Activated CD8-positive, alpha-beta memory T cell treated with anti-CD3 and anti-CD28 coated beads for 24 hours (primary cell): ENCODE data around the gene PROM1.

Experiments
- DNase-seq: peaks from one replicate; pipeline ENCODE4 v3.0.0-alpha.2; 2020

PROM1 gene

DNA sequence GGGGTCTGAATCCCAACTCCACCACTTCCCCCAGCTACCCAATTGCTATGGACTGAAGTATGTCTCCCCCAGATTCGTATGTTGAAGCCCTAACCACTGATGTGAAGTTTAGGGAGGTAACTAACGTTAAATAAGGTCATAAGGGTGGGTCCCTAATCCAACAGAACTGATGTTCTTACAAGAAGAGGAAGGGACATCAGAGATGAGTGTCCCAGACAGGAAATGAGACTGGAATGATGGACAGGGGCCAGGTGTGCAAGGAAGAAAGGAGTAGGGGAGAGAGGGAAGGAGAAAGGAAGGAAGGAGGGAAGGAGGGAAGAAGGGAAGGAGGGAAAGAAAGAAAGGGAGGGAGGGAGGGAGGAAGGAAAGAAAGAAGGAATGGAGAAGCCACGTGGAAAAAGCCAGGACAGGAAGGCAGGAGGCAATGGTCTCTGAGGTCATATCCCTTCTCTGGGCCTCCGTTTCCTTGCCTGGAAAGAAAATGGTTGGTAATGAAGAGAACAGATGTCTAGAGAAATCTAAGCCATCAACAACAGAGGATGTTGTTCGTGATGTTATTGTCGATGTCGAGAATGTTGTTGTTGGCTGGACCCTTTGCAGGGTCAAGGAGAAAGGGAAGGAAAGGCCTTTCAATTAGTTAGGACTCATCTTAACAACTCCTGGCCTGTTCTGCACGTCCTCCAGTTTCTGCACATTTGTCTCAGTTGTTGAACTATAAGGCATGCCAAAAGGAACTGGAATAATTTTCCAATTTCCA lies 61.8 kb downstream of the PROM1 start:
- DNase-seq = no peak

DNA sequence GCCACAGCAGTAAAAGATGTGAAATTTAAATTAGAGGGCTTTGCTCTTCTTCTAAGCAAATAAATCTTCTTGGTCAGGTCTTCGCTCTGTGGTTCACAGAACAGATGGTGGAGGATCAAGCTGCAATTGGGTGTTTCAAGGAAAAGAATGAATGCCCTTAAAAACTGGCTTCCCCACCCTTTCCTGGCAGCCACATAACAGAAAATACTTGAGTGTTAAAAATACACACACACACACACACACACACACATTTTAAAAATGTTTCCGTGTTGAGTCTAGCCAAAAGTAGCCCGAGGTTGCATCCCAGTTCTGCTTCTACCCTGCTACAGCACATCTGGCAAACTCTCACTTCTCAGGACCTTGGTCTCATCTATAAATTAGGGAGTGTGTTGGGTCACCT lies 64.2 kb downstream of the PROM1 start:
- no peak for DNase-seq

DNA sequence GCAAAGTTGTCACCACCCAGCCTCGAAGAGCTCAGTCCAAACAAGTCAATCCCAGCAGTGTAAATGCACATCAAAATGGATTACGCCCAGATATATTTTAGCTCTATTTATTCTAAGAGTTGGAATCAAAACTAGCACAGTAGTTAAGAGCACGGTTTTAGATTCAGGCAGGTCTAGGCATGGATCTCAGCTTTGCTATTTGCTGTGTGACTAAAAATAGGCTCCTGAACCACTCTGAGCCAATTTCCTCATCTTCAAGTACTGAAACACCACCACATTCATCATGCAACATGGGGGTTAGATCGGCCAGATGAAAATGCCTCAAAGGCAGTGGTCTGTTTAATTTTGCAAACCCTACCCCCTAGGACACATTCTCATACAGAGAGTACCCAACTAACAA lies 65.0 kb downstream of the PROM1 start:
- no peak for DNase-seq

DNA sequence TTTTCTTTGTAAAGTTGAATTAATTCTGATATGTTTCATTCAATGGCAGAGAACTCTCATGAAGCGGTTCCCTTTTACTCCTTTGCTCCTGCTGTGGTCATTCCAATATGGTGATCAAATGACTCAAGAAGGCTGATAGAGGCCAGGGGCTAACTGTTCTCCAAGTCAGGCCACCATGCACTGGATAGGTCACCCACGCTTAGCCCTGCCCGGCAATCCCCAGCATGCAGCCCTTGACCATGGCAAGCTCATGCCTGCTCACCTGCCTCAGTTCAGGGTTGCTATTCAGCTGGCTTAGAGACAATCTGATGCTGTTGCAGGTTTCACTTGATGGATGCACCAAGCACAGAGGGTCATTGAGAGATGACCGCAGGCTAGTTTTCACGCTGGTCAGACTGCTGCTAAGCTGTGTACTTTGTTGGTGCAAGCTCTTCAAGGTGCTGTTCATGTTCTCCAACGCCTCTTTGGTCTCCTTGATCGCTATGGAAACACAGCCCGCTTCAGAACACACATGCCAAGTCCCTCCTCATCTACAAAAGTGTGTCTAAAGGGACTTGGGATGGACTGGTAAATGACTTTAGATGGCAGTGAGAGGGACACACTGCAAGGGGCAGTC lies 65.7 kb downstream of the PROM1 start:
- no peak for DNase-seq

DNA sequence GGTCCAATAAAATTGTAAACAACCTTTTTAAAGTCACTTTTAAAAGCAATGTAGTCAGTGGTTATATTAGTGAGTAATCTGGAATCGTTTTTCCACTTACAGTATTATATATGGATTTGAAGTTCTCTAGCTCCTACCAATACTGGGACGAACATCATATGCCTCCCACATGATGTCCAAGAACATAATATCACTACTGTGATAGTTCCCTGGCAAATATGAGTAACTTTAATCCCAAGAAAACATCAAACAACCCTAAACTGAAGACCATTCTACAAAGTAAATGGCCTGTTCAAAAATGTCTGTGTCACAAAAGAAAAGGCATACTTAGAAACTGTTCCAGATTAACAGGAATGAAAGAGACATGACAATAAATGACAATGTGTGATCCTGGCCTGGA lies 67.3 kb downstream of the PROM1 start:
- DNase-seq = no peak

DNA sequence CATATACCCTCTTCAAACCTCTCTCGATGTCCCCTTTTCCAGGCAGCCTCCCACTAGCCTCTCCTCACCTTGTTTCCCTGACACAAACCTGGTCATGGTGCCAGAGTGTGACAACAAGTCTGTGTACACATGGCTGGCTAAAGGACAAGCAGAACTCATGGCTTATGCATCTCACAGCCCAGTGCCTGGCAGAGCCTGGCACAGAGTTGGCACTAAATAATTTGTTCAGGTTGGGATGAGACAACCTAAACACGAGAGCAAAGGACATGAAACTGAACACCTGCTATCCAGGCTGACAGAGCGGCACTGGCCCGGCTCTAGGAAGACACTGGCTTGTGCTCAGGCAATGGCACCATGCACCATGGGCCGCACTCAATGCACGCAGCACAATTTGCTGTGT lies 72.7 kb downstream of the PROM1 start:
- no peak for DNase-seq

DNA sequence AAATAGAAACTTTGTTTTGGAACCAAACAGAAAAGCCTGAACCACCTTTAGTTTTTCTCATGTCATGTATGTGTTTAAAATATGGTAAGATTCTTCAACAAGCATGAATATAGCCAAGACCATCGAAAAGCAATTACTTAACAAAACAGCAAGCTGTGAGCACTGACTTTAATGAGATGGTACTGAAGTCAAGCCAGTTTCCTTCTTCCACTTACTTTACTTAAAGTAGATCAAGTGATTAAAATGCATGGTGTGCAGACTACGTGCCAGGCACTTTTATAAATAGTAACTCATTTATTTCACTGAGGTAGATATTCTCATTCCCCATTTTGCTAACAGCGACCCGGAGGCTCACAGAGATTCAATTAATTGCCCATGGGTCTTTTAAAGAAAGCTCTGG lies 74.7 kb downstream of the PROM1 start:
- no peak for DNase-seq

DNA sequence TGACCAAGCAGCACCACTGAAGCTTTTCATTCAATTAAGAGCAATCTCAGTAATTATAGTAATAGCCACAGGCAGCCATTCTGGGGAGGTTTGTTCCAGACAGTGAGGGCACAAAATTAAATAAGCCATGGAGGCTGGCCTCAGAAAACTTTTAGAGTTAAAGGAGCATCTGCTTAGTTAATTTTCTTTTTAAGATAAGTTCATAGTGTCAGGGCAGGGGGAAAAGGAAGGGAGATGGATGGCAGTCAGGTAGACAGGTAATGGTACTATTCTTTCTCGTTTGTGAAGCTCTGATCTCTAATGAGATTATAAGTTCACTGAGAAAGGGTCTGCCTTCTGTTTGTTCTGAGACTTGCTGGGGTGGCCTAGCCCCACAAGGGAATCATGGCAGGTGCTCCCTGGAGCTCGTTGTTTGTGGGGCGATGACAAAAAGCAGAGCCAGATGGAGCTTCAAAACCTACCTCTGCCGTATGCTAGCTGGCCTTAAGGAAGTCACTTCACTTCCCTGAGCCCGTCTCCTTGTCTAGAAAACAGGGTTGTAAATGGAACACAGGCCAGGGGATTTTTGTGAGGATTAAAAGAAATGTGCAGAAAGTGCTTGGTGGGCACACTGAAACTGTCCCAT lies 76.2 kb downstream of the PROM1 start:
- DNase-seq = no peak

DNA sequence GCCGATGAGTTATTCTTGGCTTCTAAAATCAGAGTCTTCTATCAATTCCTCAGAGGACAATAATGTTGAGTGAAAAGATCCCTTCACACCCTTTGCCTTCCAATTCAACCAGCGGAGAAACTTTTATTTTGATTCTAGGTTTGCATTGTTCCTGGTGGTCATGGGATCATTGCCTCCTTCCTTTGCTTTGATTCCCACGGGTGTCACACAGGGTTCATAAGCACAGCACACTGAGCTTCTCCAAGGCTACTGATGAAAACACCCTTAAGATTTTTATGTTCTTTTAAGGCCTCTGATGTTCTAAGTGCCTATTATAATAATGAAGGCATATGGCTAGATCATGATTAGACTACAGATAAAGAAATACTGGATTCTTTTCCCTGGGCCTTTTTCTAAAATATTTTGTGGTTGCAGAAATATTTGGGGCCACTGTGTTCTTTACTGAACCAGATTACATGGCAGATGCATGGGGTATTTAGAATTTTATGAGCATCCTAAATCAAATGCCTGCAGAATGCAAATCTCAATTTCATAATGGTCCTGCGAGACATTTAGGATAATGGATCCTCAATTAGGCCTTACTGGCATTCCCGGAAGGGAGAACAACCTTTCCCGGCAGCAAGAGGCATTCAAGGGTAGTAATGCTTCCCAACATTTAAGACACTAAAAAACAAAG lies 76.9 kb downstream of the PROM1 start:
- DNase-seq = no peak

DNA sequence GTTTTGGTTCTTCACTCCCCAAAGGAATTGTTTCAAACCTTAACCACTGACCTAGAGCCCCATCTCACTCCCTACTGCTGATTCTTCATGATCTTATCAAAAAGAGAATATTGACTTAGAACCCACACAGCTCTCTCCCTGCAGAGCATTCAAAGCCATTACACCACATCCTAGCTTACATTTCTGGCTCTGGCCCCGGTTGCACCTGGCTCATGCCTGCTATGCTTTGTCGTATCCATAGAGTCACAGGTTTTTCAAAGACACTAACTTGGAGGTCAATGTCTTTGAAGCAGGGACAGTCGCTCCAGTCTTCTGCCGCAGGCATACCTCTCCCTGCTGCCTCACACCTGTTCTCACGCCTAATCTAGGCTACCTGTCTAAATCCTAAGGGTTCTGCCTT lies 78.1 kb downstream of the PROM1 start:
- DNase-seq = no peak

DNA sequence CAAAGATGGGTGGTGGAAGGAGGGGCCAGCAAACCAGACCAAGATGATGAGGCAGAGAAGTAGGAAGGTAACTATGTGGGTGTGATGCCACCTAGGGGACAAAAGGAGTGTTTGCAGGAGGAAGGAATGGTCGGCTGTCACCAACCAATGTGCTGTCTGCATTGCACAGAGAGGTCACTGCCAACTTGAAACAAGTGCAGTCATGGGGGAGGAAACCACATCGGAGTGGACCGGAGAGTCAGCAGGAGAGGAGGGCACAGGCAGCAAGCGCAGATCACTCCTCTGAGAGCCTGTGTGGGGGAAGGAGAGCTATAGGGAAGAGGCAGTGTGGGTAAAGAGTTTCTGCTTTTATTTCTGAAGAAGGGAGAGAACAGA lies 82.4 kb downstream of the PROM1 start:
- DNase-seq = peak; percentile 74

DNA sequence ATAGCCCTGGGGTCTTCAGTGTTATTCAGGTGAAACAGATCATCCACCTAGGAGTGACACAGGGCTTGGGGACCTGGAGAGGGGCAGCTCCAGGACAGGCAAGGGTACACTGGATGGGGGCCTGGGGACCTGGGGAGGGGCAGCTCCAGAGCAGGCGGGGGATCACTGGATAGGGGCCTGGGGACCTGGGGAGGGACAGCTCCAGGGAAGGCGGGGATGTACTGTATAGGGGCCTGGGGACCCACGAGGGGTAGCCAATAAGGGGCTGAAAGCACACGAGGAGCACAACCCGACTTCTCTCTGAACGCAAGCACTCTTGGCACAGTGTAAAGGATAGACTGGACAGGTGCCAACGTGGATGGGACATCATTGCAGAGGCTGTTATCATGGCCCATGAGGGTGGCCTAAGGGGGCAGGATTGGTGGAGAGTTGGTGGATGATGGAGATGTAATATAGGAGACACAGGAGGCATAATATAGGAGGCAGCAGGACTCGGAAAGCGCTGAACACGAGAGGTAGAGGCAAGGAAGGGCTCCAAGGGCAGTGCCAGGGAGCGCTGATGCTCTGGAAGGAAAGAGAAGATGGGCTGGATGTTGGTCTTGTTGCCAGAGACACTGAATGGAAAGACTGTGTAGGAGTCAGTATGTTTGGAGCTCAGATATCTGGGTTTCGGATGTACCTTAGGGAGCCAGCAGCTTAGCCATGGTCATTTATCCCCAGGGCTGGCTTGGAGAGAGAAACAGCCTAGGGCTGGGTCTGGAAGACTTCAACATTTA lies 82.9 kb downstream of the PROM1 start:
- DNase-seq = no peak

DNA sequence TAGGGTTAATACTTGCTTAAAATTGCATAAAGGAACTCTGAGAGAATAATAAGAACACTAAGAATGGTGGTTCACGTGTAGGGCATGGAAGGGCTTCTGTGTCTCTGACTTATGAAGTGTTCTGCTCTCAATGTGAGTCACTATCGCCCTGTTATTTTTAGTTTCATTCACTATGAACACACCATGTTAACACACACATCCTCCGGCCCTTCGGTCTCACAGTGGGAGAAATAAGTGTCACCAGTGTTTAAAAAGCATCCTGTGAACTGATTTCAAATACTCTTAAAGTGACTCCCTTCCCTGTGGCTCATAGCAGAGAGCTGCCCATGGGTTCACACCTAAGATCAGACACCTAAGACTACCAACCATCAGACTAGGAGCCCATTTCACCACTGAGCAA lies 87.0 kb downstream of the PROM1 start:
- no peak for DNase-seq

DNA sequence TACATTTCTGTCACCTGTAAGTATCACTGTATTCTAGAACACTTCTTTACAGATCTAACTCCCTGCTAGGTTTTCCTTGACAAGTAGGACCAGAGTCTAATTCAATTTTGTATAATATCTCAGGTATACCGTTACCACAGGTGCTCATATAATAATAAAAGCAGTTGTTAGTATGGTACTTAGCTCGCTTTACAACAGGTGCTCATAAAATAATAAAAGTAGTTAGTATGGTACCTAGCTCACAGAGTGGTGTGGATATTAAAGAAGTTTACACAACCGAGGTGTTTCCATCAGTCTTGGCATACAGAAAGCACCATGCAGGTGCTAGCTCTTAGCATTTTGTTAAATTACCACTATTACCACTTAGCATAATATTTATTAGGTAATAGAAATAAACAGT lies 88.0 kb downstream of the PROM1 start:
- no peak for DNase-seq

DNA sequence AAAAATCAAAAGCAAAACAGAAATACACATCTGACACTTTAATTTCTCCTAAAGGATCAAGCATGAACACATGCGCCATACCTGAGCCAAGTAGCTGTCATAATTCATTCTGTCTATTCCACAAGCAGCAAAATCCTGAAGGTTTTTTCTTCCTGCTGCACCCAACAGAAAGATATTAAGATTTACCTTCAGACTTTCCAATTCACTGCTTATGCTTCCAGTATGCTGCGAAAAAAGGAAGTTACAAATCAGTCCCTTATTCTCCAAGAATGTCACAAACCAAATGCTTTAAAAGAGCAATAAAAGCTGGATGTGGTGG lies 91.7 kb downstream of the PROM1 start:
- DNase-seq = no peak

DNA sequence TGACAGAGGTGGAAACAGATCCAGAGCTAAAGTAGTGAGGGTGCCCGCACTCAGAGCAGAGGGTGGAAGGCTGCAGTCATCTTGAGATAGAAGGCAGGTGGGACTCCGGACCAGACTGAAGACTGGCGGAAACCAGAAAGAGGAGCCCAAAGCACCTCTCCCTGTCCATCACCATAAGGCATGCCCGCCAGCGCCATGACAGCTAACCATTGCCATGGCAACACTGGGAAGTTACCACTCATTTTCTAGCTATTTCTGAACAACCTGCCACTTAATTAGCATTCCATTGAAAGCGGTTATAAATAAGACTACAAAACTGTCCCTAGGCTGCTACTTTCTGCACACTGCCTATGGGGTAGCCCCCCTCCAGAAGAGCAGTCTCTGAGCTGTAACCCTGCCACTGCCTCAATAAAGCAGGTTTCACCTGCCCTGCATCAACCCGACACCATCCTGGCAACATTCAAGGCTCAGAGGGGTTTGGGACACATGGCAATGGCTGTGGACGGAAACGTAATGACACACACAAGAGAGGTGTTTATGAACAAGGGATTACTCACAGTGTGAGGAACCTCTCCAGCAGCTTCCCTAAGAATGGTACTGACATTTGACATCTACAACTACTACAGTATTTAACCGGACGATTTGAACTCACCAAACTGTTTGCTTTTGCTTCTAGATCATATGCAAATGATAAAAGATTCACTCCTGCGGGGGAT lies 93.1 kb downstream of the PROM1 start:
- no peak for DNase-seq

DNA sequence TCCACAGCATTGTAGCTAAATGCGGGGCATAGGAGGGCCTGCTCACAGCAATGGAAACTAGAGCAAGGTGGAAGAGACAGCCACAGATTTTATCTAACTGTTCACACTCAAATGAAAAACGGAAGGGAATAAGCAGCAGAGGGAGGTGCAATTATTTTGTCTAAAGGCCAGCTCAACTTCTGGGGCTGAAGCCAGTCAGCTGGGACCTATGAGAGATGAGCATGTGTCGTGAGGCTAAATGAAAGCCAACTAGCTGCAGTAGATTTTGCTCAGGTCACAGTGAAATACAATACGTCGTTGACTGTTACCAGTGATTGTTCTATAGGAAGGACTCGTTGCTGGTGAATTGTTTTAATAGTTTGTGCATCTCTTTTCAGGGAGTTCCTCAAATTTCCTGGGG lies 94.4 kb downstream of the PROM1 start:
- DNase-seq = no peak

DNA sequence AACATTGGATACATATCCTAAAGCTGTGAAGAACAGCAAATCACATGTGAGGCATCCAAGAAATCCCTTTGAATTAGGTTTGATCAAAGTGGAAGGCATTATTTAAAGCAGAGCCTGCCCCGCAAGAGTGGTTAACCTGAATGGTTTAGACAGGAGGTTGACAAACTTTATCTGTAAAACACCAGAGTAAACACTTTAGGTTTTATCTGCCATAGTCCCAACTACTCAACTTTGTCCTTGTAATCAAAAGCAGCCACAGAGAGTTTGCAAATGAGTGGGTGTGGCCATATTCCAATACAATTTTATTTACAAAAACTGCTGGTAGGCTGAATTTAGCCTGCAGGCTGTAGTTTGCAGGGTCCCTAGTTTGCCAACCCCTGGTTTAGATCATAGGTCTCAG lies 95.6 kb downstream of the PROM1 start:
- no peak for DNase-seq

DNA sequence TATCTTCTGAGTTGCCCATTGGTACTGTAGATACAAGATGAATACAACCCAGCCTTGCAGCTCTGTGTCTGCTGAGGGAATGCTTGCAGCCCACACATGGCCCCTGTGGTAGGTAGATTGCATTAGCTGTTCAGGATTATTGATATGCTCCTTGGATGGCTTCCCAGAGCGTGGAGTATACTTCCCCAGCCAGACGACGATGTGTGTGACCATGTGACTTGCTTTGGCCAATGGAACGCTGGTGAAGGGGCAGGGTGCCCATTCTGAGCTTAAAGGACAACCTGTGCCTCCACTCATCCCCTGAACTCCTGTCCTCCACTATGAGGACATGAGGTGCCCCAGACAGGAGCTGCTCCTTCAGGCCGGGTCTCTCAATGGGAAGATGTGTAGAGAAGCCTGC lies 96.9 kb downstream of the PROM1 start:
- no peak for DNase-seq

DNA sequence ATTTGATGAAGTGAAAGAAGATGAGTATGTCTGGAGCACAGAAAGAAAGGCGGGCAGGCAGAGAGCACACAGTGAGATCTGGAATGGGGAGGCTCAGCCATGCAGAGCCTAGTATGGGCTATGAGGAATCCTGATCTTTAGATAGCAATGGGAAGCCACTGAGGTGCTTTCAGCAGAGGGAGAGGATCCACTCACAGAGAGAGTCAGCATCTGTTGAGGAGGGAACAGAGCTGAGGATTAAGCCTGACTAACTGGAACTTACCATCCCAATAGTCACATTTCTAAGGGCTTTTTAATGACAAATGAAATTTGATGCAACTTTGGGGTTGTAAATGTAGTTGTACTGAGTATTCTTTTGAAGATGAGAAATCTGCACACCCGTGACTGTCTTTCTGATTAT lies 100.2 kb downstream of the PROM1 start:
- no peak for DNase-seq

DNA sequence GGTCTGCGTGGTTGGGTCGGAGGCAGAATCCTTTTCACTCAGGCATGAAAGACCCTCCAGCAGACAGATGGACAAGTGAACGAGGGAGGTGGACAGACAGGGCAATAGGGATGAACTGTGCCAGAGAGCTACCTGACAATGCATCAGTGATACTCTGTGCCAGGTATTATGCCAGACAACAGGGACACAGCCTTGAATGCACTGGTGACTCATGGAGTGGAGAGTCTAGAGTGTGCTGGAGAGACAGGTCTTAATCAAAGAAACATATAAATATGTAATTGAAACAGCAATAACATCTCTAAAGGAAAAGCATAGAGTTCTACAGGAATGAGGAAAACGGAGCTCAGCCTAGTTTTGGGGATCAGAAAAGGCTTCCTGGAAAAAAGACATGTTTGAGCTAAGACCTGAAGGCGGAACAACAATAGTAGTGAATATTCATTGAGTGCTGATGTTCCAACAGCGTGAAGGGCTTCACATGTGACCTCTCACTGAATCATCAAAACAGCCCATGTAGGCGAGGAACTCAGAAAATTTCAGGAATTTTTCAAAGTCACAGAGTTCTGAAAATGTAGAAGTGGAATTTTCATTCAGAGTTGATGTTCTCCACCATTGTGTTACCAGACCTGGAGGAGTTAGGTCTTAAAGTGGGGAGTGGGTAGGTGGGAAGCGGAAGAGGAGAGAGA lies 100.8 kb downstream of the PROM1 start:
- no peak for DNase-seq
